Liver (tissue), 9 donors: ENCODE data around the gene TTI1. TPM values are rescaled to one million over a fixed set of nuclear protein-coding genes. Genes with fewer than 3 reads are reported as not detected.

Source experiments
- DNase-seq: peaks from one replicate; pipeline ENCODE4 v3.0.0-alpha.2; 2017; ENCODE audit warnings: low spot score
- H3K27ac ChIP-seq, 2 donors: one replicate each; pipeline ENCODE4 v1.7.0; 2013; ENCODE audit warnings: inconsistent platforms in 2 of 2, low read length in 2 of 2, control low read depth in 1 of 2, low read depth in 1 of 2, mild to moderate bottlenecking in 1 of 2
- H3K27me3 ChIP-seq, 4 donors: one replicate each; pipeline versions ENCODE4 v1.6.1 to v1.7.0; 2013; ENCODE audit warnings: low read length in 3 of 4, inconsistent platforms in 1 of 4, mild to moderate bottlenecking in 1 of 4, moderate library complexity in 1 of 4; ENCODE audit not compliant: control insufficient read depth in 4 of 4, insufficient read depth in 4 of 4
- H3K36me3 ChIP-seq, 4 donors: one replicate each; pipeline versions ENCODE4 v1.6.1 to v1.7.0; 2013; ENCODE audit warnings: low read length in 3 of 4, mild to moderate bottlenecking in 3 of 4, low read depth in 1 of 4, moderate library complexity in 1 of 4; ENCODE audit not compliant: control insufficient read depth in 4 of 4, insufficient read depth in 3 of 4
- H3K4me1 ChIP-seq, 4 donors: one replicate each; pipeline versions ENCODE4 v1.6.1 to v1.7.0; 2013; ENCODE audit warnings: low read length in 3 of 4, mild to moderate bottlenecking in 3 of 4, moderate library complexity in 1 of 4; ENCODE audit not compliant: control insufficient read depth in 4 of 4, insufficient read depth in 4 of 4
- H3K4me3 ChIP-seq, 3 donors: one replicate each; pipeline versions ENCODE4 v1.6.1 to v1.7.0; 2013; ENCODE audit warnings: low read length in 3 of 3, control low read depth in 1 of 3, low read depth in 1 of 3, mild to moderate bottlenecking in 1 of 3
- H3K9ac ChIP-seq, 2 donors: one replicate each; pipeline ENCODE4 v1.7.0; 2013; ENCODE audit warnings: low read length in 2 of 2, mild to moderate bottlenecking in 2 of 2, moderate library complexity in 2 of 2, control low read depth in 1 of 2, low read depth in 1 of 2
- H3K9me3 ChIP-seq, 4 donors: one replicate each; pipeline versions ENCODE4 v1.6.1 to v1.7.0; 2013; ENCODE audit warnings: low read length in 3 of 4; ENCODE audit not compliant: control insufficient read depth in 4 of 4
- EGR1 ChIP-seq, 2 donors: IDR thresholded peaks; 2 replicates each; pipeline ENCODE4 v1.6.1; 2016 to 2018; ENCODE audit warnings: antibody characterized with exemption in 2 of 2, low read depth in 2 of 2
- FOXA1 ChIP-seq: IDR thresholded peaks from 2 replicates; pipeline ENCODE4 v1.6.1; 2016; ENCODE audit warnings: antibody characterized with exemption
- FOXA2 ChIP-seq: IDR thresholded peaks from 2 replicates; pipeline ENCODE4 v1.6.1; 2016; ENCODE audit warnings: antibody characterized with exemption
- GABPA ChIP-seq, 2 donors: IDR thresholded peaks in 1 of 2; conservative IDR thresholded peaks in 1 of 2; 2 replicates each; pipeline ENCODE4 v1.6.1; 2016; ENCODE audit warnings: antibody characterized with exemption in 2 of 2, mild to moderate bottlenecking in 1 of 2, moderate library complexity in 1 of 2
- HNF4A ChIP-seq, 2 donors: conservative IDR thresholded peaks; 2 replicates each; pipeline ENCODE4 v1.6.1; 2016; ENCODE audit warnings: antibody characterized with exemption in 2 of 2, mild to moderate bottlenecking in 2 of 2
- HNF4G ChIP-seq: IDR thresholded peaks from 2 replicates; pipeline ENCODE4 v1.6.1; 2016; ENCODE audit warnings: antibody characterized with exemption
- JUND ChIP-seq, 2 donors: IDR thresholded peaks; 2 replicates each; pipeline ENCODE4 v1.6.1; 2016; ENCODE audit warnings: antibody characterized with exemption in 2 of 2
- NR2F2 ChIP-seq: IDR thresholded peaks from 2 replicates; pipeline ENCODE4 v1.6.1; 2016; ENCODE audit warnings: antibody characterized with exemption
- RAD21 ChIP-seq, 2 donors: IDR thresholded peaks; 2 replicates each; pipeline ENCODE4 v1.6.1; 2016; ENCODE audit warnings: antibody characterized with exemption in 2 of 2, mild to moderate bottlenecking in 2 of 2
- RXRA ChIP-seq, 2 donors: IDR thresholded peaks; 2 replicates each; pipeline ENCODE4 v1.6.1; 2017 to 2018; ENCODE audit warnings: antibody characterized with exemption in 2 of 2, mild to moderate bottlenecking in 1 of 2
- SP1 ChIP-seq: IDR thresholded peaks from 2 replicates; pipeline ENCODE4 v1.6.1; 2018; ENCODE audit warnings: antibody characterized with exemption, mild to moderate bottlenecking
- TAF1 ChIP-seq: conservative IDR thresholded peaks from 2 replicates; pipeline ENCODE4 v1.6.1; 2016; ENCODE audit warnings: antibody characterized with exemption, mild to moderate bottlenecking
- WGBS: extraction: QIAGEN DNeasy Blood & Tissue Kit; methylation state at CpG from one replicate; pipeline ENCODE4 v1.1.7; 2013; 5-methylcytosine and 5-hydroxymethylcytosine counted together
- polyA plus RNA-seq, 2 donors: library from polyadenylated mRNA; stranded (reverse) in 1 of 2; unstranded in 1 of 2; fragments of 200-250 nt in 1 of 2; fragments of >200 nt in 1 of 2; fragmentation: Nextera tagmentation in 1 of 2; extraction: Ambion mirVana in 1 of 2; gene quantifications; one replicate each; pipeline versions ENCODE4 v1.2.1 to v1.2.3, GENCODE V29; 2013 to 2015
- total RNA-seq, 2 donors: library from RNA; depleted of rRNA; stranded (reverse); fragments of >200 nt; gene quantifications; one replicate each; pipeline ENCODE4 v1.2.3, GENCODE V29; 2014
- TF ChIP-seq, protein P1 (sequence below): IDR thresholded peaks from 2 replicates; pipeline ENCODE4 v1.6.1; 2016; ENCODE audit warnings: antibody characterized with exemption
- TF ChIP-seq, protein P2 (sequence below): fragments of 150-350 bp; IDR thresholded peaks from 2 replicates; pipeline ENCODE4 v1.5.1; 2017; ENCODE audit warnings: improper control_type of control experiment, low read depth, low read length; ENCODE audit not compliant: missing input control
- TF ChIP-seq, protein P3 (sequence below): IDR thresholded peaks from 2 replicates; pipeline ENCODE4 v1.6.1; 2016; ENCODE audit warnings: antibody characterized with exemption, mild to moderate bottlenecking
- TF ChIP-seq, protein P4 (sequence below): IDR thresholded peaks from 2 replicates; pipeline ENCODE4 v1.6.1; 2016; ENCODE audit warnings: antibody characterized with exemption
- TF ChIP-seq, protein P5 (sequence below): IDR thresholded peaks from 2 replicates; pipeline ENCODE4 v1.6.1; 2016; ENCODE audit warnings: antibody characterized with exemption
- donor health status: healthy.
- donor health status: healthy.
- donor health status: healthy.
- donor health status: healthy.
- donor health status: healthy.

The TTI1 gene
- total and polyA plus RNA-seq, 4 donors, result 4.6 to 20.4 (median 11.3) TPM

DNA sequence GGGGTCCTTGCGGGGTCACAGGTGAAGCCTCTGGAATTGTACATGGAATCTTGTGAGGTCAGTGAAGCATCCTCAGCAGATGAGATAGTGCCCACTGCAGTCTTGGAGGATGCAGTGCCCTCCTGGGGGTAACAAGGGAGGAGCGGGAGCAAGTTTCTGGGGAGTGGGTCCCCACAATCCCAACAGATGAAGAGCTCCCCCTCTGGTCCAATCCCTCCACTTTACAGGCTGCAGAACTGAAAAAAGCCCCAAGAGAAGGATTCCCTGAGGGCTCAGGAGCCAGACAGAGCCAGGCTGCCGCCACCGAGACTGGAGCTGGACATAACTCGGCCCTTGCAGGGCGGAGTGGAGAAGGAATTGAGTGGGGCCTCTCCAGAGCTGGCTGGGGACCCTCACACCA, 52.4 kb downstream of the TTI1 start:
- TF ChIP-seq HNF4A (conservative IDR thresholded peaks at IDR 0.05) (no peak), EGR1 (IDR thresholded peaks at IDR 0.05; ENCODE audit: low read depth in 2 of 2) (no peak), JUND (IDR thresholded peaks at IDR 0.05) (no peak), NR2F2 (no peak), FOXA1 (no peak), TAF1 (no peak), HNF4G (no peak), RAD21 (IDR thresholded peaks at IDR 0.05) (no peak), RXRA (IDR thresholded peaks at IDR 0.05) (no peak), FOXA2 (no peak), SP1 (no peak), GABPA (IDR thresholded peaks at IDR 0.05 in 1 of 2, conservative IDR thresholded peaks at IDR 0.05 in 1 of 2) (no peak)
- TF ChIP-seq, protein P1, sequence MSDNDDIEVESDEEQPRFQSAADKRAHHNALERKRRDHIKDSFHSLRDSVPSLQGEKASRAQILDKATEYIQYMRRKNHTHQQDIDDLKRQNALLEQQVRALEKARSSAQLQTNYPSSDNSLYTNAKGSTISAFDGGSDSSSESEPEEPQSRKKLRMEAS, result no peak
- TF ChIP-seq, protein P2, sequence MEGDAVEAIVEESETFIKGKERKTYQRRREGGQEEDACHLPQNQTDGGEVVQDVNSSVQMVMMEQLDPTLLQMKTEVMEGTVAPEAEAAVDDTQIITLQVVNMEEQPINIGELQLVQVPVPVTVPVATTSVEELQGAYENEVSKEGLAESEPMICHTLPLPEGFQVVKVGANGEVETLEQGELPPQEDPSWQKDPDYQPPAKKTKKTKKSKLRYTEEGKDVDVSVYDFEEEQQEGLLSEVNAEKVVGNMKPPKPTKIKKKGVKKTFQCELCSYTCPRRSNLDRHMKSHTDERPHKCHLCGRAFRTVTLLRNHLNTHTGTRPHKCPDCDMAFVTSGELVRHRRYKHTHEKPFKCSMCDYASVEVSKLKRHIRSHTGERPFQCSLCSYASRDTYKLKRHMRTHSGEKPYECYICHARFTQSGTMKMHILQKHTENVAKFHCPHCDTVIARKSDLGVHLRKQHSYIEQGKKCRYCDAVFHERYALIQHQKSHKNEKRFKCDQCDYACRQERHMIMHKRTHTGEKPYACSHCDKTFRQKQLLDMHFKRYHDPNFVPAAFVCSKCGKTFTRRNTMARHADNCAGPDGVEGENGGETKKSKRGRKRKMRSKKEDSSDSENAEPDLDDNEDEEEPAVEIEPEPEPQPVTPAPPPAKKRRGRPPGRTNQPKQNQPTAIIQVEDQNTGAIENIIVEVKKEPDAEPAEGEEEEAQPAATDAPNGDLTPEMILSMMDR, result no peak
- TF ChIP-seq, protein P3, sequence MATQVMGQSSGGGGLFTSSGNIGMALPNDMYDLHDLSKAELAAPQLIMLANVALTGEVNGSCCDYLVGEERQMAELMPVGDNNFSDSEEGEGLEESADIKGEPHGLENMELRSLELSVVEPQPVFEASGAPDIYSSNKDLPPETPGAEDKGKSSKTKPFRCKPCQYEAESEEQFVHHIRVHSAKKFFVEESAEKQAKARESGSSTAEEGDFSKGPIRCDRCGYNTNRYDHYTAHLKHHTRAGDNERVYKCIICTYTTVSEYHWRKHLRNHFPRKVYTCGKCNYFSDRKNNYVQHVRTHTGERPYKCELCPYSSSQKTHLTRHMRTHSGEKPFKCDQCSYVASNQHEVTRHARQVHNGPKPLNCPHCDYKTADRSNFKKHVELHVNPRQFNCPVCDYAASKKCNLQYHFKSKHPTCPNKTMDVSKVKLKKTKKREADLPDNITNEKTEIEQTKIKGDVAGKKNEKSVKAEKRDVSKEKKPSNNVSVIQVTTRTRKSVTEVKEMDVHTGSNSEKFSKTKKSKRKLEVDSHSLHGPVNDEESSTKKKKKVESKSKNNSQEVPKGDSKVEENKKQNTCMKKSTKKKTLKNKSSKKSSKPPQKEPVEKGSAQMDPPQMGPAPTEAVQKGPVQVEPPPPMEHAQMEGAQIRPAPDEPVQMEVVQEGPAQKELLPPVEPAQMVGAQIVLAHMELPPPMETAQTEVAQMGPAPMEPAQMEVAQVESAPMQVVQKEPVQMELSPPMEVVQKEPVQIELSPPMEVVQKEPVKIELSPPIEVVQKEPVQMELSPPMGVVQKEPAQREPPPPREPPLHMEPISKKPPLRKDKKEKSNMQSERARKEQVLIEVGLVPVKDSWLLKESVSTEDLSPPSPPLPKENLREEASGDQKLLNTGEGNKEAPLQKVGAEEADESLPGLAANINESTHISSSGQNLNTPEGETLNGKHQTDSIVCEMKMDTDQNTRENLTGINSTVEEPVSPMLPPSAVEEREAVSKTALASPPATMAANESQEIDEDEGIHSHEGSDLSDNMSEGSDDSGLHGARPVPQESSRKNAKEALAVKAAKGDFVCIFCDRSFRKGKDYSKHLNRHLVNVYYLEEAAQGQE, result no peak
- TF ChIP-seq, protein P4, sequence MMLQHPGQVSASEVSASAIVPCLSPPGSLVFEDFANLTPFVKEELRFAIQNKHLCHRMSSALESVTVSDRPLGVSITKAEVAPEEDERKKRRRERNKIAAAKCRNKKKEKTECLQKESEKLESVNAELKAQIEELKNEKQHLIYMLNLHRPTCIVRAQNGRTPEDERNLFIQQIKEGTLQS, result no peak
- TF ChIP-seq, protein P5, sequence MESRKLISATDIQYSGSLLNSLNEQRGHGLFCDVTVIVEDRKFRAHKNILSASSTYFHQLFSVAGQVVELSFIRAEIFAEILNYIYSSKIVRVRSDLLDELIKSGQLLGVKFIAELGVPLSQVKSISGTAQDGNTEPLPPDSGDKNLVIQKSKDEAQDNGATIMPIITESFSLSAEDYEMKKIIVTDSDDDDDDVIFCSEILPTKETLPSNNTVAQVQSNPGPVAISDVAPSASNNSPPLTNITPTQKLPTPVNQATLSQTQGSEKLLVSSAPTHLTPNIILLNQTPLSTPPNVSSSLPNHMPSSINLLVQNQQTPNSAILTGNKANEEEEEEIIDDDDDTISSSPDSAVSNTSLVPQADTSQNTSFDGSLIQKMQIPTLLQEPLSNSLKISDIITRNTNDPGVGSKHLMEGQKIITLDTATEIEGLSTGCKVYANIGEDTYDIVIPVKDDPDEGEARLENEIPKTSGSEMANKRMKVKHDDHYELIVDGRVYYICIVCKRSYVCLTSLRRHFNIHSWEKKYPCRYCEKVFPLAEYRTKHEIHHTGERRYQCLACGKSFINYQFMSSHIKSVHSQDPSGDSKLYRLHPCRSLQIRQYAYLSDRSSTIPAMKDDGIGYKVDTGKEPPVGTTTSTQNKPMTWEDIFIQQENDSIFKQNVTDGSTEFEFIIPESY, result no peak
- Histone ChIP-seq H3K9ac (no peak overlapping the region), H3K4me3 (no peak overlapping the region), H3K9me3 (no peaks in the 10 kb centered on the region), H3K36me3 (no peaks in the 10 kb centered on the region), H3K27me3 (no peaks in the 10 kb centered on the region), H3K4me1 (peaks cover 8 to 24% (median 21%) of the 10 kb centered on the region in 4 donors), H3K27ac (no peak overlapping the region)
- no peak for DNase-seq
- WGBS, result 98% methylated on average over 6 of the region's 6 CpGs

DNA sequence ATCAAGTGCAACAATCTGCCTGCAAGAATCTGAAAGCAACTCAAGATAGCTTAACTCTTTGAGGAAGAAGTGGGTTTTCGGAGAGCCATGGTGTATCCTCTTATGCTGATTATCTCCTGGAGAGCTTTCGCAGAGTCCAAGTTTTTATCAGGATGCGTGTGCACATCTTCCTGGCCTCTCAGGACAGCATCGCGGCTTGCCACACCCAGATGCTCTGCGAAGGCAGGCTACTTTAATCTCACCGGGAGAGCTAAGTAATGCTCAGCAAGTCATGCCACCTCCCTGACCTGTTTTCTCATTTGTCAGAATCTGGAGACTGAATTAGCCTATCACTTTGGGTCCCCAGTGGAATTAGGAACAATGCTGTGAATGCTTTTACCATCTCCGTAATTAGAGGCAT, 52.9 kb downstream of the TTI1 start:
- DNase-seq, result no peak
- Histone ChIP-seq H3K4me1 (peaks cover 8 to 20% (median 16%) of the 10 kb centered on the region in 4 donors), H3K9ac (no peak overlapping the region), H3K27ac (no peak overlapping the region), H3K9me3 (no peaks in the 10 kb centered on the region), H3K4me3 (no peak overlapping the region), H3K27me3 (no peaks in the 10 kb centered on the region), H3K36me3 (no peaks in the 10 kb centered on the region)
- 91% methylated on average over 8 of the region's 8 CpGs for WGBS
- TF ChIP-seq, protein P1, result no peak
- TF ChIP-seq, protein P4, result no peak
- TF ChIP-seq, protein P2, result no peak
- TF ChIP-seq NR2F2, result no peak
- TF ChIP-seq HNF4G, result no peak
- TF ChIP-seq GABPA (IDR thresholded peaks at IDR 0.05 in 1 of 2, conservative IDR thresholded peaks at IDR 0.05 in 1 of 2), result no peak
- TF ChIP-seq, protein P5, result no peak
- no peak for TF ChIP-seq TAF1
